ENCODE measurements around the gene SLC51A. TPM values are rescaled to one million over a fixed set of nuclear protein-coding genes. Genes with fewer than 3 reads are reported as not detected.
A peak's percentile ranks its signal among the peaks of the same experiment; 100 is the strongest.

SLC51A gene
- polyA plus RNA-seq, 2 donors, result 0.21 to 0.69 TPM

- peaks cover 3 to 7% of the 10 kb centered on the region in 2 donors for H3K4me1 ChIP-seq (ENCODE audit: control insufficient read depth in 2 of 2, insufficient read depth in 2 of 2, low read length in 1 of 2)
- no peaks in the 10 kb centered on the region for H3K9me3 ChIP-seq (ENCODE audit: control insufficient read depth in 2 of 2, insufficient read depth in 1 of 2, low read depth in 1 of 2, low read length in 1 of 2)
- no peak overlapping the region for H3K4me3 ChIP-seq (ENCODE audit: low read depth in 1 of 2, low read length in 2 of 2)
- H3K27ac ChIP-seq (ENCODE audit: low read depth in 2 of 2, low read length in 1 of 2), result no peak overlapping the region
- WGBS, 2 donors, result 83 to 85% methylated on average over 16 of the region's 16 CpGs
- no peaks in the 10 kb centered on the region for H3K36me3 ChIP-seq (ENCODE audit: control insufficient read depth in 2 of 2, insufficient read depth in 2 of 2, low read length in 1 of 2)
- no peaks in the 10 kb centered on the region for H3K27me3 ChIP-seq (ENCODE audit: control insufficient read depth in 1 of 2, insufficient read depth in 2 of 2, low read length in 2 of 2)
Observed at GRCh38 chr3:196214783-196215441, 1.4 kb upstream of the SLC51A start.

- Histone ChIP-seq H3K4me1 (ENCODE audit: control insufficient read depth in 2 of 2, insufficient read depth in 2 of 2, low read length in 1 of 2) (peaks cover 3 to 7% of the 10 kb centered on the region in 2 donors), H3K27ac (ENCODE audit: low read depth in 2 of 2, low read length in 1 of 2) (no peak overlapping the region), H3K36me3 (ENCODE audit: control insufficient read depth in 2 of 2, insufficient read depth in 2 of 2, low read length in 1 of 2) (no peaks in the 10 kb centered on the region), H3K4me3 (ENCODE audit: low read depth in 1 of 2, low read length in 2 of 2) (no peak overlapping the region), H3K9me3 (ENCODE audit: control insufficient read depth in 2 of 2, insufficient read depth in 1 of 2, low read depth in 1 of 2, low read length in 1 of 2) (no peaks in the 10 kb centered on the region), H3K27me3 (ENCODE audit: control insufficient read depth in 1 of 2, insufficient read depth in 2 of 2, low read length in 2 of 2) (no peaks in the 10 kb centered on the region)
- 72% methylated on average over 10 of the region's 10 CpGs for WGBS, 2 donors
Observed at GRCh38 chr3:196215493-196216020, 777 bp upstream of the SLC51A start.

- Histone ChIP-seq H3K27me3 (ENCODE audit: control insufficient read depth in 1 of 2, insufficient read depth in 2 of 2, low read length in 2 of 2) (no peaks in the 10 kb centered on the region), H3K4me1 (ENCODE audit: control insufficient read depth in 2 of 2, insufficient read depth in 2 of 2, low read length in 1 of 2) (peaks cover 3 to 7% of the 10 kb centered on the region in 2 donors), H3K4me3 (ENCODE audit: low read depth in 1 of 2, low read length in 2 of 2) (no peak overlapping the region), H3K36me3 (ENCODE audit: control insufficient read depth in 2 of 2, insufficient read depth in 2 of 2, low read length in 1 of 2) (no peaks in the 10 kb centered on the region), H3K9me3 (ENCODE audit: control insufficient read depth in 2 of 2, insufficient read depth in 1 of 2, low read depth in 1 of 2, low read length in 1 of 2) (no peaks in the 10 kb centered on the region), H3K27ac (ENCODE audit: low read depth in 2 of 2, low read length in 1 of 2) (no peak overlapping the region)
- WGBS, 2 donors, result 41 to 42% methylated on average over 24 to 25 of the region's 25 CpGs
Observed at GRCh38 chr3:196216681-196217211, 412 bp downstream of the SLC51A start.

- H3K4me3 ChIP-seq (ENCODE audit: low read depth in 1 of 2, low read length in 2 of 2), result no peak overlapping the region
- 93% methylated on average over 11 to 12 of the region's 12 CpGs for WGBS, 2 donors
- no peaks in the 10 kb centered on the region for H3K36me3 ChIP-seq (ENCODE audit: control insufficient read depth in 2 of 2, insufficient read depth in 2 of 2, low read length in 1 of 2)
- no peak overlapping the region for H3K27ac ChIP-seq (ENCODE audit: low read depth in 2 of 2, low read length in 1 of 2)
- H3K27me3 ChIP-seq (ENCODE audit: control insufficient read depth in 1 of 2, insufficient read depth in 2 of 2, low read length in 2 of 2), result no peaks in the 10 kb centered on the region
- peaks cover 3 to 7% of the 10 kb centered on the region in 2 donors for H3K4me1 ChIP-seq (ENCODE audit: control insufficient read depth in 2 of 2, insufficient read depth in 2 of 2, low read length in 1 of 2)
- no peaks in the 10 kb centered on the region for H3K9me3 ChIP-seq (ENCODE audit: control insufficient read depth in 2 of 2, insufficient read depth in 1 of 2, low read depth in 1 of 2, low read length in 1 of 2)
Observed at GRCh38 chr3:196217307-196218154, 1.2 kb downstream of the SLC51A start.

GRCh38 chr3:196218155-196218712 lies 1.9 kb downstream of the SLC51A start:
- Histone ChIP-seq H3K4me1 (ENCODE audit: control insufficient read depth in 2 of 2, insufficient read depth in 2 of 2, low read length in 1 of 2) (peaks cover 3 to 7% of the 10 kb centered on the region in 2 donors), H3K4me3 (ENCODE audit: low read depth in 1 of 2, low read length in 2 of 2) (no peak overlapping the region), H3K36me3 (ENCODE audit: control insufficient read depth in 2 of 2, insufficient read depth in 2 of 2, low read length in 1 of 2) (no peaks in the 10 kb centered on the region), H3K9me3 (ENCODE audit: control insufficient read depth in 2 of 2, insufficient read depth in 1 of 2, low read depth in 1 of 2, low read length in 1 of 2) (no peaks in the 10 kb centered on the region), H3K27ac (ENCODE audit: low read depth in 2 of 2, low read length in 1 of 2) (no peak overlapping the region), H3K27me3 (ENCODE audit: control insufficient read depth in 1 of 2, insufficient read depth in 2 of 2, low read length in 2 of 2) (no peaks in the 10 kb centered on the region)
- 85 to 89% methylated on average over 13 of the region's 13 CpGs for whole genome bisulfite sequencing, 2 donors

- no peaks in the 10 kb centered on the region for H3K9me3 ChIP-seq (ENCODE audit: control insufficient read depth in 2 of 2, insufficient read depth in 1 of 2, low read depth in 1 of 2, low read length in 1 of 2)
- H3K27me3 ChIP-seq (ENCODE audit: control insufficient read depth in 1 of 2, insufficient read depth in 2 of 2, low read length in 2 of 2), result no peaks in the 10 kb centered on the region
- peaks cover 3 to 7% of the 10 kb centered on the region in 2 donors for H3K4me1 ChIP-seq (ENCODE audit: control insufficient read depth in 2 of 2, insufficient read depth in 2 of 2, low read length in 1 of 2)
- peak overlapping the region in 1 of 2 donors; percentile 20 for H3K4me3 ChIP-seq (ENCODE audit: low read depth in 1 of 2, low read length in 2 of 2)
- no peaks in the 10 kb centered on the region for H3K36me3 ChIP-seq (ENCODE audit: control insufficient read depth in 2 of 2, insufficient read depth in 2 of 2, low read length in 1 of 2)
- 12 to 25% methylated on average over 19 of the region's 19 CpGs for WGBS, 2 donors
- H3K27ac ChIP-seq (ENCODE audit: low read depth in 2 of 2, low read length in 1 of 2), result peak overlapping the region in 1 of 2 donors; percentile 26
Observed at GRCh38 chr3:196219194-196219969, 3.0 kb downstream of the SLC51A start.

- WGBS, 2 donors, result 89 to 90% methylated on average over 19 of the region's 19 CpGs
- H3K27me3 ChIP-seq (ENCODE audit: control insufficient read depth in 1 of 2, insufficient read depth in 2 of 2, low read length in 2 of 2), result no peaks in the 10 kb centered on the region
- H3K27ac ChIP-seq (ENCODE audit: low read depth in 2 of 2, low read length in 1 of 2), result no peak overlapping the region
- H3K4me1 ChIP-seq (ENCODE audit: control insufficient read depth in 2 of 2, insufficient read depth in 2 of 2, low read length in 1 of 2), result peaks cover 3 to 7% of the 10 kb centered on the region in 2 donors
- H3K36me3 ChIP-seq (ENCODE audit: control insufficient read depth in 2 of 2, insufficient read depth in 2 of 2, low read length in 1 of 2), result no peaks in the 10 kb centered on the region
- no peak overlapping the region for H3K4me3 ChIP-seq (ENCODE audit: low read depth in 1 of 2, low read length in 2 of 2)
- no peaks in the 10 kb centered on the region for H3K9me3 ChIP-seq (ENCODE audit: control insufficient read depth in 2 of 2, insufficient read depth in 1 of 2, low read depth in 1 of 2, low read length in 1 of 2)
Observed at GRCh38 chr3:196219970-196220311, 3.6 kb downstream of the SLC51A start.

- Histone ChIP-seq H3K4me3 (ENCODE audit: low read depth in 1 of 2, low read length in 2 of 2) (no peak overlapping the region), H3K36me3 (ENCODE audit: control insufficient read depth in 2 of 2, insufficient read depth in 2 of 2, low read length in 1 of 2) (no peaks in the 10 kb centered on the region), H3K27me3 (ENCODE audit: control insufficient read depth in 1 of 2, insufficient read depth in 2 of 2, low read length in 2 of 2) (no peaks in the 10 kb centered on the region), H3K4me1 (ENCODE audit: control insufficient read depth in 2 of 2, insufficient read depth in 2 of 2, low read length in 1 of 2) (peaks cover 3 to 7% of the 10 kb centered on the region in 2 donors), H3K9me3 (ENCODE audit: control insufficient read depth in 2 of 2, insufficient read depth in 1 of 2, low read depth in 1 of 2, low read length in 1 of 2) (no peaks in the 10 kb centered on the region), H3K27ac (ENCODE audit: low read depth in 2 of 2, low read length in 1 of 2) (no peak overlapping the region)
- 74 to 83% methylated on average over 10 of the region's 10 CpGs for WGBS, 2 donors
Observed at GRCh38 chr3:196220587-196220986, 4.3 kb downstream of the SLC51A start.

GRCh38 chr3:196220991-196221390 lies 4.7 kb downstream of the SLC51A start:
- H3K9me3 ChIP-seq (ENCODE audit: control insufficient read depth in 2 of 2, insufficient read depth in 1 of 2, low read depth in 1 of 2, low read length in 1 of 2), result no peaks in the 10 kb centered on the region

More at GRCh38 chr3:196220991-196221390, 4.7 kb downstream of the SLC51A start:
- Histone ChIP-seq H3K27me3 (ENCODE audit: control insufficient read depth in 1 of 2, insufficient read depth in 2 of 2, low read length in 2 of 2) (no peaks in the 10 kb centered on the region), H3K27ac (ENCODE audit: low read depth in 2 of 2, low read length in 1 of 2) (no peak overlapping the region), H3K4me3 (ENCODE audit: low read depth in 1 of 2, low read length in 2 of 2) (no peak overlapping the region), H3K4me1 (ENCODE audit: control insufficient read depth in 2 of 2, insufficient read depth in 2 of 2, low read length in 1 of 2) (peaks cover 3 to 7% of the 10 kb centered on the region in 2 donors), H3K36me3 (ENCODE audit: control insufficient read depth in 2 of 2, insufficient read depth in 2 of 2, low read length in 1 of 2) (no peaks in the 10 kb centered on the region)
- 93 to 96% methylated on average over 7 of the region's 7 CpGs for WGBS, 2 donors
